Right kidney (tissue), 1 donor: ENCODE data around the gene TULP3.

Experiments
- DNase-seq: peaks from one replicate; pipeline ENCODE4 v3.0.0-alpha.2; 2016

The TULP3 gene

GRCh38 chr12:2967651-2968050 is 77.0 kb downstream of the TULP3 start:
- no peak for DNase-seq

DNA sequence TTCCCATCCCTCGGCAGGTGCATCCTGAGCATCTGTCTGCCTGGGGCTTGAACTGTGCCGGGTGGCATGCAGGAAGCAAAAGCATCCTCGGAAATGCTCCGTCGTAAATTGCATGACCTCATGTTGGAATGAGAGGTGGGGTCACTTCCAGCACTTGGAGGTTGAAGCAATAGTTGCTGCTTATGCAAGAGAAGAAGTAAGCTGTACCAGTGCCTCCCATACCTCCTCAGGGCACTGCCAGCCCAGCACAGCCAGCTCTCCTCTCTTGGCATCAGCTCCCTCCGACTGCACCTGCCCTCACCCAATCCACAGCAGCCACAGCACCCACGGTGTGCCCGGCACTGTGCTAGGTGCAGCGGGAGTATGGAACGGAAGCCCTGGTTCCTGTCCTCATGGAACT is 80.1 kb downstream of the TULP3 start:
- DNase-seq, result no peak

- DNase-seq, result no peak
These were observed 82.9 kb downstream of the TULP3 start for GRCh38 chr12:2973566-2973965.

- DNase-seq, result no peak
These were observed 83.9 kb downstream of the TULP3 start for GRCh38 chr12:2974560-2974971.

GRCh38 chr12:2976581-2976996 is 85.9 kb downstream of the TULP3 start:
- DNase-seq, result no peak

- no peak for DNase-seq
These were observed 87.1 kb downstream of the TULP3 start for GRCh38 chr12:2977776-2978175.

GRCh38 chr12:2979806-2980205 is 89.1 kb downstream of the TULP3 start:
- no peak for DNase-seq

- no peak for DNase-seq
These were observed 89.9 kb downstream of the TULP3 start for GRCh38 chr12:2980630-2981029.

DNA sequence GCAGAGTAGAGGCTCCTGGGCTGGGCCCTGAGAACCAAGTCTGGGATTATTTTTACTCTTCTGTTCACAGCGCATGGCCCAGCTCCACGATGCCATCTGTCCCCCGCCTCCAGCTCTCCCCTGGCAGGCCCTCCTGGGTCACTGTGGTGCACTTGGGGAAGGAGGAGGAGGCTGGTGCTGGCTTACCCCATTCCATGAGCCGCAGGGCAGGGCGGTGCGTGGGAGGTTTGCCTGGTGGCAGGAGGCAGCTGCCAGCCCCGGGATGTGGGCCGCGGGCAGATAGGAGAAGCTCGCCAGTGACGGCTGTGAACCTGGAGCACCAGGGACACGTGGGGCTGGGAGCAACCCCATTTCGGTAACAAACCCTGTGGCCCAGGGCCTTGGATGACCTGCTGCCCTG is 91.7 kb downstream of the TULP3 start:
- DNase-seq, result no peak

- DNase-seq, result no peak
These were observed 93.6 kb downstream of the TULP3 start for GRCh38 chr12:2984249-2984648.

- no peak for DNase-seq
These were observed 94.0 kb downstream of the TULP3 start for GRCh38 chr12:2984698-2985097.

DNA sequence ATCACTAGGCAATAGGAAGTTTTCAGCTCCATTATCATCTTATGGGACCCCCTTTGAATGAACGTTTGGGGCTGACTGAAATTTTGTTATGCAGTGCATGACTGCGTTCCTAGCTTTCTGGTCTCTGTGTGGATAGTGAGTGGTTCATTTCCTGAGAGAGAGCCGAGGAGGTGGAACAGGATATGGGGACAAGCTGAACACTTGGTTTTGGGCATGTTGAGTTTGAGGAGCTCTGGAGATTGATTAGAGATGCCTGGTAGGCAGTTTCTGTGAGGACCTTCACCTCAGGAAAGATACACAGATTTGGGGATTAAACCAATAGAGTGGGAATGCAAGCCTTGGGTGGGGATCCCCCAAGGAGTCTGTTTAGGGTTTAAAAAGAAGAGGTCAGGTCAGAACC is 96.2 kb downstream of the TULP3 start:
- DNase-seq, result no peak

GRCh38 chr12:2988494-2988893 is 97.8 kb downstream of the TULP3 start:
- no peak for DNase-seq
